ENCODE data around the gene REC8.
A peak's percentile ranks its signal among the peaks of the same experiment; 100 is the strongest.

Gene REC8

GRCh38 chr14:24159777-24160498, 11.9 kb upstream of the REC8 start:
- DNase-seq (ENCODE audit: low spot score), result no peak

DNA sequence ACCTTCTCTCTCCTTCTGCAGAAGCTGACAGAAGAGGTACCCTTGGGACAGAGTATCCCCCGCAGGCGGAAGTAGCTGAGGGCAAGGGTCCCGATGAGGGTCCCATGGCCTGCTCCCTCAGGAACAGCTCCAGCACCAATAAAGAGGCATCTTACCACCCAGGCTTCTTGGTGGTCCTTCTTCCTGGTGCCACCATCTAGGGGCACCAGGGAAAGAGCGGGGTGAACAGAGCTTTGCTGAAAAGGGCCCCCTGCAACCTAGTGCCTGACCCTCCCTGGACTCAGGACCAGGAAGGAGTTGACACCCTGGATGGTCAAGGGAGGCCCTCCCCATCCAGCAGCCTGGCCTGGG, 11.4 kb upstream of the REC8 start:
- no peak for DNase-seq (ENCODE audit: low spot score)

GRCh38 chr14:24160850-24161804, 10.8 kb upstream of the REC8 start, which contains the start of gene IRF9:
IRF9 (plus strand) TSS chr14:24161265; CDS start chr14:24162145, 880 bp downstream.
- DNase-seq (ENCODE audit: low spot score), result peak; percentile 96

DNA sequence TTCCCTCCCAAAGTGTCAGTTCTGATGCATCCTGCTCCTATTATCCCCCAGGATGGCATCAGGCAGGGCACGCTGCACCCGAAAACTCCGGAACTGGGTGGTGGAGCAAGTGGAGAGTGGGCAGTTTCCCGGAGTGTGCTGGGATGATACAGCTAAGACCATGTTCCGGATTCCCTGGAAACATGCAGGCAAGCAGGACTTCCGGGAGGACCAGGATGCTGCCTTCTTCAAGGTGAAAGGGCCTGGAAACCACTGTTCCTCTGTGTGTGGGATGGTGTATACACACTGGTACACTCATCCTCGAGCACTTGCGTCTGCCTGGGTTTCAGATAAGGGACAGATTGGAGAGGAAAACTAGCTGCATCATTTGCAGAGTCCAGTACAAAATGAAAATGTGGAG, 9.8 kb upstream of the REC8 start:
- no peak for DNase-seq (ENCODE audit: low spot score)

DNA sequence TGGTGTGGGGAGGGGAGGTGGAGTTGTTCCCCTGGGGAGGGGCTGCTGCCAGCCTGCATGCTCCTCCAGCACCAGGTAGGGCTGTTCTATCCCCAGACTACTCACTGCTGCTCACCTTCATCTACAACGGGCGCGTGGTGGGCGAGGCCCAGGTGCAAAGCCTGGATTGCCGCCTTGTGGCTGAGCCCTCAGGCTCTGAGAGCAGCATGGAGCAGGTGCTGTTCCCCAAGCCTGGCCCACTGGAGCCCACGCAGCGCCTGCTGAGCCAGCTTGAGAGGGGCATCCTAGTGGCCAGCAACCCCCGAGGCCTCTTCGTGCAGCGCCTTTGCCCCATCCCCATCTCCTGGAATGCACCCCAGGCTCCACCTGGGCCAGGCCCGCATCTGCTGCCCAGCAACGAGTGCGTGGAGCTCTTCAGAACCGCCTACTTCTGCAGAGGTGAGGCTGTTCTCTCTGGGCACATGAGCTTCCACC, 7.3 kb upstream of the REC8 start:
- no peak for DNase-seq (ENCODE audit: low spot score)

GRCh38 chr14:24165785-24166184, 6.1 kb upstream of the REC8 start:
- no peak for DNase-seq (ENCODE audit: low spot score)

GRCh38 chr14:24167469-24168114, 4.3 kb upstream of the REC8 start:
- DNase-seq (ENCODE audit: low spot score), result no peak

DNA sequence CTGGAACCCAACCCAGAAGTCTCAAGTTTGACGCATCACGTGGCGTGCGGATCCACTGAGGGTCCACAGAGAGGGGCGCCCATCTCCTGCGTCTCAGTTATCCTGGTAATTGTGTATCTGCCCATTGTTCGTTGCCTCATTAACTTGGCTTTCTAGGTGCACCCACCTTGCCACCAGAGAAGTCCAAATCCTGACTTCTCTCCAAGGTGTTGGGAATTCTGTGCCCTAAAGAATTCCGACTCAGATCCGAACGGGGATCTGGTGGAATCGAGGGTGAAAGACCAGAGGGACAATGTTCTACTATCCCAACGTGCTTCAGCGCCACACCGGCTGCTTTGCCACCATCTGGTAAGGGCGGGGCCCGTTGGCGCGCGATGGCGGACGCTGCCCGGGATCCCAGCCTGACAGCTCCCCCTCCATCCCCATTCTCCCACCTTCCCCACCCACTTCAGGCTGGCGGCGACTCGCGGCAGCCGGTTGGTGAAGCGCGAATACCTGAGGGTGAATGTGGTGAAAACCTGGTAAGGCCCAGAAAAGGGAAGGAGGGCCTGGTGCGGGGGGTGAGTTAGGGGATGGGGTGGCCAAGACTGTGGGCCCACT, 481 bp downstream of the REC8 start:
- DNase-seq (ENCODE audit: low spot score), result no peak

DNA sequence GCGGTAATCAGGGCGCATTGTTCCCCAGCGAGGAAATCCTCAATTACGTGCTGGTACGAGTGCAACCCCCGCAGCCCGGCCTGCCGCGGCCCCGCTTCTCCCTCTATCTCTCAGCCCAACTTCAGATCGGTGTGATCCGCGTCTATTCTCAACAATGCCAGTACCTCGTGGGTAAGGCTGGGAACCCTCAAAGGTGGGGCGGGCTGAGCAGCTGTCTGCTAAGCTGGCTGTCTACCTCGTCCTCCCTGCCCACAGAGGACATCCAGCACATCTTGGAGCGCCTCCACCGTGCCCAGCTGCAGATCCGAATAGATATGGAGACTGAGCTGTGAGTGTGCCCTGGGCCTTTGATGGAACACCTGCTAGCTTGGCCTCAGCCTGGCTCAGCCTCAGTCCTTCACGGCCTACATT, 996 bp downstream of the REC8 start:
- no peak for DNase-seq (ENCODE audit: low spot score)

DNA sequence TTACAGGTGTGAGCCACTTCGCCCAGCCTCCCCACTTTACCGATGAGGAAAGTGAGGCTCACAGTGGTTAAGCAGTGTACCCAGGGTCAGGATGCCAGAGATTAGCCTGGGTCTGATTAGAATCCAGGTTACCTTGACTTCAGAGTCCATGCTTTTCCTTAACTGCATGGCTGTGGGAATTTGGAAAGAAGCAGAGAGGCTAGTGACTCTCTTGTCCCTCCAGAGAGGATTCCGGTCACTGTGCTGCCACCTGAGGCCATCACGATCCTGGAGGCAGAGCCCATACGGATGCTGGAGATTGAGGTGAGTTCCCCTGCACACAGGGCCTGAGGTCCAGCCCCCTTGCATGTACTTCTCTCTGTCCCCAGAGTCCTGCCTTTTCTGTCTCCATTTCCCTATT, 4.7 kb downstream of the REC8 start:
- DNase-seq (ENCODE audit: low spot score), result no peak

DNA sequence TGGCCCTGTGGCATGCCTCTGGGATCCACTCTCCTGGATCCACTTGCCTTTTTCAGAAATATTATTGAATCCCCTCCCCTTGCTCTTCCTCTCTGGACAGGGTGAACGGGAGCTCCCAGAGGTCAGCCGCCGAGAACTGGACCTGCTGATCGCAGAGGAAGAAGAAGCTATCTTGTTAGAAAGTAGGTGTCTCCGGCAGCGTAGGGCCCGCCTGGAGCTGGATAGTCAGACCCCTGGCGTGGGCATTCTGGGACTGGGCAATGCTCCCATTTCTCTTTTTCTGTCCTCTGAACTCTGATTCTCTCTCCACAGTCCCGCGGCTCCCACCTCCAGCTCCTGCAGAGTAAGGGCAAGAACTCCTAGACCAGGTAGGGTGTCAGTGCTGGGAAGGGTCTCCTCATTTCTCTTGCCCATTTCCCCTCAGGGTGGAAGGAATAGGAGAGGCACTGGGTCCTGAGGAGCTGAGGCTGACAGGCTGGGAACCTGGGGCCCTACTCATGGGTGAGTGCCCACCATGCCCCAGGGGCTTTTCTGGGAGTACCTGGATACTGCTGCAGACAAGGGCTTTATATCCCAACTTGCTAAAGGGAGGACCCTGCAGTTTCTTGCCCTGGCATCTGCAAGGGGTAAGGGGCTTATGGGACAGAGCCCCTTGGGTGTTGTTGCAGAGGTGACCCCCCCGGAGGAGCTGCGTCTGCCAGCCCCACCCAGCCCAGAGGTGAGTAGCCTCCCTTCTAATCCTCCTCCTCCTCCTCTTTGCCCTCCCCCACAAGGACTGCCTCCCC, 5.4 kb downstream of the REC8 start:
- no peak for DNase-seq (ENCODE audit: low spot score)

DNA sequence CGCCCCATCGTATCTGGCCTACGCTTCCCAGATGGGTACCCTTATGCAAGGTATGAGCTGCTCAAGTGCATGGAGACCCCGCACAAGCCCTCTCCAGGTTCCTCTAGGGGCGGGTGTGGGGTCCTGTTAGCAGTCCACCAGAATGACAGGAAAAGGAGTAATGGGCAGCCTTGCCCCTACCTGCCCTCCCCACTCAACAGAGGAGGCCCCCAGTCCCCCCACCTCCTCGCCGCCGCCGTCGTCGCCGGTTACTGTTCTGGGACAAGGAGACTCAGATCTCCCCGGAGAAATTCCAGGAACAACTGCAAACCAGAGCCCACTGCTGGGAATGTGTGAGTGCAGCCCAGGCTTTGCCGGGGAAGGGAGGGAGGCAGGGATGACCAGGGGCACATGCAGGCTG, 6.0 kb downstream of the REC8 start:
- no peak for DNase-seq (ENCODE audit: low spot score)

DNA sequence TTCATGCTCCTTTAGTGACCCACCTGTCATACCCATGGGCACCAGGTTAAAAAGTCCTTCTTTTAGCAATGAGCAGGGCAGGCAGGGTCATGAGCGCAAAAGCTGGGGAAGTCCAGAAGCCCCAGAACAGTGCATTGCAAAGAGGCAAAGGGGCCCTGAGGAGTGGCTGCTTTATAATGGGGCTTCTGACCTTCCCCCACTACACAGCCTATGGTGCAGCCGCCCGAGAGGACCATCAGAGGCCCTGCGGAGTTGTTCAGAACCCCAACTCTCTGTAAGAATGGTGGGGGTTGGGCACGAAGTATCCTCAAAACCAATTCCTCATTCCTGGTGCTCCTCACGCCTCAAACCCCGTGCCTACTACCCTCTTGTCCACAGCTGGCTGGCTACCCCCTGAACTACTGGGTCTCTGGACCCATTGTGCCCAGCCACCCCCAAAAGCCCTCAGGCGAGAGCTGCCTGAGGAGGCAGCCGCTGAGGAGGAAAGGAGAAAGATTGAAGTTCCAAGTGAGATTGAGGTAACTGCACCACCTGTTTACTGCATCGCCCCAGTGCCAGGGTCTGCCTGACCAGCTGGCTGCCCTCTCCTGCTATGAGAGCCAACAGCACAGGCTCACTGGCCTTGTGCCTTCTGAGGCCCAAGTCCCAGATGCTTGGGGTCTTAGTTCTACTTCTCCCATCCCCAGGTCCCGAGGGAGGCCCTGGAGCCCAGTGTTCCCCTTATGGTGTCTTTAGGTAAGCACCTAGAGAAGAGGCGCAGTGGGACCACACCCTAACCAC, 6.7 kb downstream of the REC8 start:
- no peak for DNase-seq (ENCODE audit: low spot score)

- DNase-seq (ENCODE audit: low spot score), result no peak
Observed at GRCh38 chr14:24179294-24179960, 7.5 kb downstream of the REC8 start.

DNA sequence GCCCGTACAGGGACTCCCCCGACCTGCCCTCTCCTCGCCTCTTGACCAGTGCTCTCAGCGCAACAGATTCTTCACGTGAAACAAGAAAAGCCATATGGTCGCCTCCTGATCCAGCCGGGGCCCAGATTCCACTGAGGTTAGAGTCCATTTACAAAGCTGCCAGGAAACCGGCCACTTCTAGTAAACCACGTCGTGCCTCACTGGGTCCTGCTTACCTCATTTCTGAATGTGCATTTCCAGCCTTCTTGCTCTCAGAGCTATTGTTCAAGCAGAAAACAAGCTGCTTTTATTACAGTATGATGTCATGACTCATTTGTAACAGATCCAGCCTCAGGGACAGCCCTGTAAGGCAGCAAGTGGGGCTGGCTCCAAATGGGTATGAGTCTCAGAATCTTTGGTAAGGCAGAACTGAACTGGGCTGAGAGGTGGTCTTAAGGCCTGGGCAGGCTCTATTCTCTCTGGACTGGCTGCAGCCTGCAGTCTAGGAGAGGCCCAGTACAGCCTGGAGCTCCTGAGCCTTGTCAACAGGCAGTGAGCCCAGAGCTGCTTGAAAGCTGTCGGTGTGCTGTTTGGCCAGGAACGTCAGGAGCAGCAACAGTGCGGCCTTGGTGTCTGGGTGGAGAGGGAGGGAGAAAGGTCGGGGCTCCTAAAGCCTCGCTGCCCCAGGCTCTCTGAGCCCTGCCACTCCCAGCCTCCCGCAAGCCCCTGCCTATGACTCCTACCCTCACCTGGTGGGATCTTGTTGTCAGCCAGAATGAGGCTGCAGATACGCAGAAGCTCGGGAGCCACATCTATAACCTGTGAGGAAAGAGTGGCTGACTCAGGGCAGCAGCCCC, 8.3 kb downstream of the REC8 start:
- peak; percentile 82 for DNase-seq (ENCODE audit: low spot score)

DNA sequence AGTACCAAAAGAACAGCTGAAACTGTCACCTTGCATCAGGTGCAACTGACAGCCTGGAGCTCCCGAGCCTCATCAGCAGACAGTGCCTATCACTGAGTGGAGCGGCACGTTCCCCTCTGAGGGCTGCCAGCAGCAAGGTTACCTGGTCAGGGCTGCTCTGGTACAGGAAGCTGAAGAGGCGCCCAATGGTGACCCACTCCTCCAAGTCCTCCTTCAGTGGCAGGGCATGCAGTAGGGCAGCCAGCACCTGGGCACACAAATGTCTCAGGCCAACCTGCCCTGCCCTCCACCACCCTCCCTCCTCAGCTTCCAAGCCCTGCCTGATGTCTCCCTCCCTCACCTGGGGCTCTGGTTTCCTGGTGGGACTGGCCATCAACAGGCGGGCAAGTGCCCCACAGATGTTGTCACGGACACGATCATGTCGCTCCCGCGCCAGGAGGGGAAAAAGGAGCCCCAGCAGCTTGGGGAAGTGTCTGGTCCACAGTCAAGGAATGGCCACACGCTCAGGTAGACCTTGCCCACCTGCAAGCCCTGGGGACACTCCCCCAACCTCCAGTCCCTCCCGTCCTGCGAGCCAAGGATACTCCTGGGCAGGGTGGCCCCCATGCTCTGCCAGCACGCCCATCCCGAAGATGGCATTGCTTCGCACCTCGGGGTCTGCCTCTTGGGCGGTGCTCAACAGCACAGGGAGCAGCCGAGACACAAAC, 9.6 kb downstream of the REC8 start:
- DNase-seq (ENCODE audit: low spot score), result no peak

DNA sequence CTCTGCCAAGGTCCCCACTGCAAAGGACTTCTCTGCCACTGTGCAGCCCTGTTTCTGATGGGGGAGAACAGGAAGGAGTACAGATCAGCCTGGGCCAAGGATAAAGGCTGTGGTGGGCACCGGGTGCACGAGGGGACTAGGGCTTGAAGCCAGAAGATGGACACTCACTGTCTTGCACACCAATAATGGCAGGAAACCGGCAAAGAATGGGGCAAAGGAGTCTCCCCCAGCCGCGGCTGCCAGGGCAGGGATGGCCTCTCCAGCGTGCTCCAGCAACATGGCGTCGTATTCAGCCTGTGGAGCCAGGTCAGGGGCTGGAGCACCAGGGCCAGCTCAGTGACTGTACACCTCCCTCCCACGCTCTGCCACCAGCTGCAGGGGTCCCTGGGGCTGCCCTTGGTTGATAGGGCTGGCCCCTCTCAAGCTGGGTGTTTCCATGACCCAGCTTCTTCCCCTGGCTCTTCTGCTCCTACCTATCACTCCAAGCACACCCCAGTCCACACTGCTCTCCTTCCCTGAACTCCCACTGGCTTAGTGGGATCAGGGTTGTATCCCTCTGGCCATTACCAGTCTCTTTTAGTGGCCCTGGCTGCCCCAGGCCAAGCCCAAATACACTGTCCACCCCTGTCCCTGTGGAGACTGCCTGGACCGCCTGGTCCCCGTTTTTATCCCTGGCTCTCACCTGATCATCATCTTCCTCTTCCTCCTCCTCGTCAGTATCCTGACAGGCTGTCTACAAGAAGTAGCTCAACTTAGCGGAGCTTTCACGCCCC, 10.4 kb downstream of the REC8 start:
- no peak for DNase-seq (ENCODE audit: low spot score)

GRCh38 chr14:24183014-24183481, 11.2 kb downstream of the REC8 start:
- no peak for DNase-seq (ENCODE audit: low spot score)

Measured in Ammon's horn (tissue), 1 donor.